ENCODE results near the gene IPO5. TPM values are rescaled to one million over a fixed set of nuclear protein-coding genes. Genes with fewer than 3 reads are reported as not detected.

The IPO5 gene
- polyA plus RNA-seq, 1 donor (not counting 4 experiments of a cell fraction or from before 2014, with no cell fraction given), result 130 TPM

GRCh38 chr13:97932647-97933046 is 20.8 kb upstream of the IPO5 start:
- Histone ChIP-seq H3K27ac (ENCODE audit: control insufficient read depth, insufficient read depth, low read length) (no peak overlapping the region), H3K4me2 (ENCODE audit: control insufficient read depth, extremely low read depth, insufficient read depth, low read depth, low read length) (no peak overlapping the region), H3K9me1 (ENCODE audit: control insufficient read depth, extremely low read depth, insufficient read depth, low read length) (no peaks in the 10 kb centered on the region), H3K79me2 (ENCODE audit: control insufficient read depth, insufficient read depth, low read length) (no peaks in the 10 kb centered on the region), H3K4me1 (ENCODE audit: control insufficient read depth, extremely low read depth, insufficient read depth, low read length) (no peaks in the 10 kb centered on the region), H2AFZ (ENCODE audit: control insufficient read depth, low read length) (no peak overlapping the region), H3K36me3 (ENCODE audit: control insufficient read depth in 2 of 2, extremely low read depth in 1 of 2, insufficient read depth in 2 of 2, low read length in 2 of 2) (no peaks in the 10 kb centered on the region), H4K20me1 (ENCODE audit: control insufficient read depth, extremely low read depth, insufficient read depth, low read length) (no peaks in the 10 kb centered on the region), H3K9ac (ENCODE audit: control insufficient read depth, extremely low read depth, insufficient read depth, low read length) (no peak overlapping the region), H3K9me3 (ENCODE audit: control insufficient read depth, low read depth, low read length) (no peaks in the 10 kb centered on the region), H3K4me3 (ENCODE audit: control insufficient read depth in 2 of 3, extremely low read depth in 1 of 3, insufficient read depth in 2 of 3, low read depth in 1 of 3, low read length in 3 of 3) (no peak overlapping the region), H3K27me3 (ENCODE audit: control insufficient read depth, extremely low read depth, insufficient read depth, low read length) (no peaks in the 10 kb centered on the region)
- dilution Hi-C loops (cut with MboI; ENCODE audit: extremely low pct_ligation_motif_present, low sequenced_read_pairs), result no loop called here
- no peak for DNase-seq (ENCODE audit: low read depth, low spot score)
- no peak for FAIRE-seq
- TF ChIP-seq CTCF (optimal IDR thresholded peaks at IDR 0.05 in 1 of 3, IDR thresholded peaks at IDR 0.05 in 1 of 3, conservative IDR thresholded peaks at IDR 0.05 in 1 of 3; ENCODE audit: extremely low read depth in 1 of 3, insufficient read depth in 2 of 3, low read length in 3 of 3), result no peak
- no peak for TF ChIP-seq EZH2 (IDR thresholded peaks at IDR 0.05; ENCODE audit: low read length)

GRCh38 chr13:97933776-97934175 is 19.7 kb upstream of the IPO5 start:
- TF ChIP-seq EZH2 (IDR thresholded peaks at IDR 0.05; ENCODE audit: low read length) (no peak), CTCF (optimal IDR thresholded peaks at IDR 0.05 in 1 of 3, IDR thresholded peaks at IDR 0.05 in 1 of 3, conservative IDR thresholded peaks at IDR 0.05 in 1 of 3; ENCODE audit: extremely low read depth in 1 of 3, insufficient read depth in 2 of 3, low read length in 3 of 3) (no peak)
- Histone ChIP-seq H3K27me3 (ENCODE audit: control insufficient read depth, extremely low read depth, insufficient read depth, low read length) (no peaks in the 10 kb centered on the region), H3K9ac (ENCODE audit: control insufficient read depth, extremely low read depth, insufficient read depth, low read length) (no peak overlapping the region), H3K9me1 (ENCODE audit: control insufficient read depth, extremely low read depth, insufficient read depth, low read length) (no peaks in the 10 kb centered on the region), H3K79me2 (ENCODE audit: control insufficient read depth, insufficient read depth, low read length) (no peaks in the 10 kb centered on the region), H3K4me3 (ENCODE audit: control insufficient read depth in 2 of 3, extremely low read depth in 1 of 3, insufficient read depth in 2 of 3, low read depth in 1 of 3, low read length in 3 of 3) (no peak overlapping the region), H3K27ac (ENCODE audit: control insufficient read depth, insufficient read depth, low read length) (no peak overlapping the region), H3K36me3 (ENCODE audit: control insufficient read depth in 2 of 2, extremely low read depth in 1 of 2, insufficient read depth in 2 of 2, low read length in 2 of 2) (no peaks in the 10 kb centered on the region), H3K4me2 (ENCODE audit: control insufficient read depth, extremely low read depth, insufficient read depth, low read depth, low read length) (no peak overlapping the region), H3K4me1 (ENCODE audit: control insufficient read depth, extremely low read depth, insufficient read depth, low read length) (no peaks in the 10 kb centered on the region), H4K20me1 (ENCODE audit: control insufficient read depth, extremely low read depth, insufficient read depth, low read length) (no peaks in the 10 kb centered on the region), H3K9me3 (ENCODE audit: control insufficient read depth, low read depth, low read length) (no peaks in the 10 kb centered on the region), H2AFZ (ENCODE audit: control insufficient read depth, low read length) (no peak overlapping the region)
- DNase-seq (ENCODE audit: low read depth, low spot score), result no peak
- dilution Hi-C loops (cut with MboI; ENCODE audit: extremely low pct_ligation_motif_present, low sequenced_read_pairs), result no loop called here
- FAIRE-seq, result no peak

All from keratinocyte (primary cell).